ENCODE results near the gene LGR5. TPM values are rescaled to one million over a fixed set of nuclear protein-coding genes. Genes with fewer than 3 reads are reported as not detected.

LGR5 gene
- total and polyA plus RNA-seq, 9 of the 15 experiments (the other 6 are each of a cell fraction or from before 2014, with no cell fraction given): not detected

DNA sequence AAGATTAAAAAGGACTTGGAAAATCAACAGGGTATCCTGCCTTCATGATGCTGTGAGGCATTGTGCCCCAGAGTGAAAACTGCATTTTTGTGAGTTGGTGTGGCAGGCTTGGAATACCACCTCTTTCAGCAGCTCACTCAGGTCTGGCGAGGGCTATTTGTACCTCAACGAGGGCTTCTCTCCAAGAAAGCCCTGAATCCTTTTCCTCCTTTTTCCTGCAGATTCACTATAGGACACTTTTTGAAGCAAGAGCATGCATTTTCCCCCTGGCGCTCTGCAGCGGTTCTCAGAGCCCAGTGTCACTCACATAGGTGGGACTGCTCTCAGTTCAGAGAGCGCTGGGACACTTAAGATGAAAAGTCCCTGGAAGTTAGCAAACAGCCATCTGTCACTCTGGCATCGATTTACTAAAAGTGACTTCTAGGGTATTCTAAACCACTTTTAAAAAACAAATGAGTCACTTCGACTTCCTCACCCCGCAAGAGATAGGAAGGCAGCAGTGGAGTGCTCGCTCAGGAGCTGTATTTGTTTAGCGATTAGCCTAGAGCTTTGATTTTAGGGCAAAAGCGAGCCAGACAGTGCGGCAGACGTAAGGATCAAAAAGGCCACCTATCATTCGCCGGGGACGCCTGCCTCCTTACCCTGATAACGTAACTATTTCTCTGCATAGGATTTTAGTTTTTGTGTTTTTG is 782 bp upstream of the LGR5 start:
- H3K27me3 ChIP-seq (ENCODE audit: control insufficient read depth in 2 of 2, insufficient read depth in 2 of 2, low read length in 2 of 2): peaks cover 20 to 29% of the 10 kb centered on the region in 2 experiments
- H3K4me2 ChIP-seq (ENCODE audit: insufficient read depth, low read length): no peak overlapping the region
- H4K20me1 ChIP-seq (replicated peaks; ENCODE audit: control insufficient read depth, insufficient read depth, low read length): no peaks in the 10 kb centered on the region; the same call in 1 of the 2 replicates
- H3K36me3 ChIP-seq (ENCODE audit: control insufficient read depth, insufficient read depth, low read length): no peaks in the 10 kb centered on the region
- ChIA-PET CTCF (ENCODE audit: low intra/inter-chr PET ratio) (no interaction called here), POLR2A (no interaction called here)
- no TSS peak for BruUV-seq (replicated peaks)
- no peak overlapping the region for H3K9ac ChIP-seq (ENCODE audit: insufficient read depth in 1 of 2, low read depth in 2 of 2, low read length in 2 of 2)
- intact Hi-C loops (cut with micrococcal nuclease) (no loop called here), in situ Hi-C loops (cut with MboI) (no loop called here)
- FAIRE-seq: no peak
- no peaks in the 10 kb centered on the region for H3K9me1 ChIP-seq (ENCODE audit: control insufficient read depth, insufficient read depth, low read length)
- TF ChIP-seq FOXA3 (CRISPR knock-in tag; conservative IDR thresholded peaks at IDR 0.05 in 1 of 2, IDR thresholded peaks at IDR 0.05 in 1 of 2): peak in 1 of 2 experiments; percentile 68; a peak in 2 of 4 replicates
- TF ChIP-seq HDAC6 (IDR thresholded peaks at IDR 0.05; ENCODE audit: low read depth, low read length): no peak
- TF ChIP-seq ZNF143 (CRISPR knock-in tag; IDR thresholded peaks at IDR 0.05): no peak
- TF ChIP-seq HNRNPLL (IDR thresholded peaks at IDR 0.05; ENCODE audit: low read depth, low read length, poor library complexity, severe bottlenecking): no peak
- no peak for TF ChIP-seq ZFP1 (CRISPR knock-in tag; IDR thresholded peaks at IDR 0.05)
- TF ChIP-seq, protein P1, sequence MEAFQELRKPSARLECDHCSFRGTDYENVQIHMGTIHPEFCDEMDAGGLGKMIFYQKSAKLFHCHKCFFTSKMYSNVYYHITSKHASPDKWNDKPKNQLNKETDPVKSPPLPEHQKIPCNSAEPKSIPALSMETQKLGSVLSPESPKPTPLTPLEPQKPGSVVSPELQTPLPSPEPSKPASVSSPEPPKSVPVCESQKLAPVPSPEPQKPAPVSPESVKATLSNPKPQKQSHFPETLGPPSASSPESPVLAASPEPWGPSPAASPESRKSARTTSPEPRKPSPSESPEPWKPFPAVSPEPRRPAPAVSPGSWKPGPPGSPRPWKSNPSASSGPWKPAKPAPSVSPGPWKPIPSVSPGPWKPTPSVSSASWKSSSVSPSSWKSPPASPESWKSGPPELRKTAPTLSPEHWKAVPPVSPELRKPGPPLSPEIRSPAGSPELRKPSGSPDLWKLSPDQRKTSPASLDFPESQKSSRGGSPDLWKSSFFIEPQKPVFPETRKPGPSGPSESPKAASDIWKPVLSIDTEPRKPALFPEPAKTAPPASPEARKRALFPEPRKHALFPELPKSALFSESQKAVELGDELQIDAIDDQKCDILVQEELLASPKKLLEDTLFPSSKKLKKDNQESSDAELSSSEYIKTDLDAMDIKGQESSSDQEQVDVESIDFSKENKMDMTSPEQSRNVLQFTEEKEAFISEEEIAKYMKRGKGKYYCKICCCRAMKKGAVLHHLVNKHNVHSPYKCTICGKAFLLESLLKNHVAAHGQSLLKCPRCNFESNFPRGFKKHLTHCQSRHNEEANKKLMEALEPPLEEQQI (IDR thresholded peaks at IDR 0.05): no peak
- TF ChIP-seq SAP30 (IDR thresholded peaks at IDR 0.05; ENCODE audit: borderline replicate concordance, insufficient read depth, low read depth, low read length, poor library complexity, severe bottlenecking): no peak
- peak; percentile 84 for TF ChIP-seq ZBTB17 (CRISPR knock-in tag; IDR thresholded peaks at IDR 0.05)
- TF ChIP-seq RAD51 (IDR thresholded peaks at IDR 0.05; ENCODE audit: borderline replicate concordance, low read depth): no peak
- no peak overlapping the region for H2AFZ ChIP-seq (ENCODE audit: low read depth, low read length)
- H3K4me3 ChIP-seq: no peak overlapping the region
- H3K9me3 ChIP-seq (replicated peaks; ENCODE audit: control insufficient read depth, insufficient read depth, low read depth, low read length): 0 out of 2 replicates have a peak, but pooled peaks cover 2% of the 10 kb centered on the region
- peaks cover 0 to 18% of the 10 kb centered on the region in 2 experiments; a peak in 3 of 5 replicates for H3K4me1 ChIP-seq (replicated peaks in 1 of 2; ENCODE audit: control insufficient read depth in 2 of 2, insufficient read depth in 2 of 2, low read length in 2 of 2)
- no peak for ATAC-seq
- no peaks in the 10 kb centered on the region for H3K79me2 ChIP-seq (ENCODE audit: control insufficient read depth, insufficient read depth, low read length)
- WGBS (ENCODE audit: insufficient coverage, low coverage, missing lambda C conversion rate): 10% methylated on average over 17 of the region's 17 CpGs
- H3K27ac ChIP-seq (ENCODE audit: extremely low read depth, low read depth, low read length): no peak overlapping the region
- DNase-seq (ENCODE audit: extremely low read depth in 1 of 4, low spot score in 3 of 4): no peak

Measured in K562 (cell line).